GM23338 (cell line): ENCODE results near the gene PPIP5K2. TPM values are rescaled to one million over a fixed set of nuclear protein-coding genes. Genes with fewer than 3 reads are reported as not detected.
A peak's percentile ranks its signal among the peaks of the same experiment; 100 is the strongest.

Source experiments
- ATAC-seq: fragments of 200-7000 bp; cut with Tn5 transposase; 3 replicates; pipeline ENCODE4 v1.9.1; 2020
- DNase-seq: peaks from one replicate; pipeline ENCODE4 v3.0.0-alpha.2; 2015; ENCODE audit warnings: low spot score
- H2AFZ ChIP-seq: fragments of 200-600 bp; sonication (generic); 2 replicates; pipeline ENCODE4 v1.8.0; 2016; ENCODE audit warnings: antibody characterized with exemption, mild to moderate bottlenecking, moderate library complexity
- H3F3A ChIP-seq: fragments of 200-600 bp; sonication (generic); replicated peaks from 2 replicates; pipeline ENCODE4 v1.8.0; 2017; ENCODE audit warnings: antibody characterized with exemption, mixed run types, low read depth
- H3K27ac ChIP-seq: fragments of 200-600 bp; sonication (generic); 2 replicates; pipeline ENCODE4 v1.6.1; 2016; ENCODE audit warnings: low read depth
- H3K27me3 ChIP-seq: fragments of 200-600 bp; sonication (generic); 2 replicates; pipeline ENCODE4 v1.8.0; 2016; ENCODE audit warnings: mild to moderate bottlenecking, mixed run types, moderate library complexity; ENCODE audit not compliant: insufficient read depth
- H3K36me3 ChIP-seq: fragments of 200-600 bp; sonication (generic); 2 replicates; pipeline ENCODE4 v1.8.0; 2016; ENCODE audit warnings: mild to moderate bottlenecking; ENCODE audit not compliant: insufficient read depth
- H3K4me1 ChIP-seq: fragments of 200-600 bp; sonication (generic); 2 replicates; pipeline ENCODE4 v1.8.0; 2016; ENCODE audit warnings: mild to moderate bottlenecking, moderate library complexity; ENCODE audit not compliant: insufficient read depth
- H3K4me2 ChIP-seq: fragments of 200-600 bp; sonication (generic); 2 replicates; pipeline ENCODE4 v1.7.1; 2017; ENCODE audit warnings: mixed run types
- H3K4me3 ChIP-seq: fragments of 200-600 bp; sonication (generic); 2 replicates; pipeline ENCODE4 v1.6.1; 2016; ENCODE audit warnings: mixed run types
- H3K79me2 ChIP-seq: fragments of 200-600 bp; sonication (generic); replicated peaks from 2 replicates; pipeline ENCODE4 v1.8.0; 2017; ENCODE audit warnings: mild to moderate bottlenecking; ENCODE audit not compliant: insufficient read depth
- H3K9me2 ChIP-seq: fragments of 200-600 bp; sonication (generic); 2 replicates; pipeline ENCODE4 v1.8.0; 2017; ENCODE audit not compliant: insufficient read depth
- H4K20me1 ChIP-seq: fragments of 200-600 bp; sonication (generic); replicated peaks from 2 replicates; pipeline ENCODE4 v1.8.0; 2017; ENCODE audit warnings: mild to moderate bottlenecking; ENCODE audit not compliant: insufficient read depth
- H3K27ac Mint-ChIP-seq: 2 replicates; pipeline ENCODE4 v1.8.0; 2020; ENCODE audit warnings: inconsistent platforms, mild to moderate bottlenecking, moderate library complexity, mixed read lengths
- H3K27me3 Mint-ChIP-seq: 3 replicates; pipeline ENCODE4 v1.8.0; 2022; ENCODE audit warnings: low read depth, mild to moderate bottlenecking, moderate library complexity, mixed read lengths, inconsistent platforms; ENCODE audit not compliant: insufficient read depth, poor library complexity
- H3K36me3 Mint-ChIP-seq: 3 replicates; pipeline ENCODE4 v1.8.0; 2021; ENCODE audit warnings: low read depth, mild to moderate bottlenecking, inconsistent platforms, moderate library complexity, mixed read lengths
- H3K4me1 Mint-ChIP-seq: 3 replicates; pipeline ENCODE4 v1.8.0; 2020; ENCODE audit warnings: mild to moderate bottlenecking, inconsistent platforms, mixed read lengths
- H3K4me3 Mint-ChIP-seq: 3 replicates; pipeline ENCODE4 v1.8.0; 2021; ENCODE audit warnings: moderate library complexity, mild to moderate bottlenecking, inconsistent platforms, mixed read lengths
- H3K9me3 Mint-ChIP-seq: 3 replicates; pipeline ENCODE4 v1.8.0; 2020; ENCODE audit warnings: moderate library complexity, mild to moderate bottlenecking, inconsistent platforms, mixed read lengths
- CREB1 ChIP-seq: fragments of 250-450 bp; sonication (Bioruptor Pico); IDR thresholded peaks from 2 replicates; pipeline ENCODE4 v1.5.0; 2020; ENCODE audit warnings: low read depth, mild to moderate bottlenecking, moderate library complexity
- CTCF ChIP-seq, 2 experiments: fragments of 200-600 bp in 1 of 2; sonication (generic) in 1 of 2; conservative IDR thresholded peaks; 2 replicates each; pipeline versions ENCODE4 v1.5.1 to v1.6.1; 2016 to 2017; ENCODE audit warnings: antibody characterized with exemption in 2 of 2, low read depth in 2 of 2, mild to moderate bottlenecking in 2 of 2, moderate library complexity in 1 of 2
- ETS1 ChIP-seq: IDR thresholded peaks from 2 replicates; pipeline ENCODE4 v1.6.1; 2016; ENCODE audit warnings: antibody characterized with exemption
- POLR2AphosphoS5 ChIP-seq: IDR thresholded peaks from 2 replicates; pipeline ENCODE4 v1.6.1; 2016; ENCODE audit warnings: antibody characterized with exemption, low read depth
- REST ChIP-seq: IDR thresholded peaks from one replicate; pipeline ENCODE4 v1.6.1; 2018; ENCODE audit warnings: antibody characterized with exemption; ENCODE audit not compliant: unreplicated experiment
- STAT1 ChIP-seq: IDR thresholded peaks from one replicate; pipeline ENCODE4 v1.6.1; 2016; ENCODE audit warnings: antibody characterized with exemption; ENCODE audit not compliant: unreplicated experiment
- ZNF331 ChIP-seq: fragments of 250-450 bp; sonication (Bioruptor Pico); IDR thresholded peaks from 2 replicates; pipeline ENCODE4 v1.5.0; 2020; ENCODE audit warnings: low read depth, mild to moderate bottlenecking, moderate library complexity
- polyA plus RNA-seq: library from polyadenylated mRNA; unstranded; fragments of >200 nt; fragmentation: Nextera tagmentation; extraction: Ambion mirVana; gene quantifications from 2 replicates; pipeline ENCODE4 v1.2.1, GENCODE V29; 2016
- total RNA-seq: library from RNA; depleted of rRNA; stranded (reverse); fragments of >200 nt; shearing (Covaris generic); gene quantifications from 2 replicates; pipeline ENCODE4 v1.2.3, GENCODE V29; 2014

The PPIP5K2 gene
- total and polyA plus RNA-seq, 2 experiments from 2014 or later = 41.7 to 45.4 TPM

- no peak overlapping the region for H2AFZ ChIP-seq
- Mint-ChIP-seq H3K4me3 (no peak overlapping the region), H3K36me3 (no peaks in the 10 kb centered on the region), H3K4me1 (no peaks in the 10 kb centered on the region), H3K27ac (no peak overlapping the region), H3K27me3 (no peaks in the 10 kb centered on the region), H3K9me3 (no peaks in the 10 kb centered on the region)
- H3K9me2 ChIP-seq = no peaks in the 10 kb centered on the region
- TF ChIP-seq CTCF (conservative IDR thresholded peaks at IDR 0.05; ENCODE audit: low read depth in 2 of 2) = peak; percentile 73 to 81
- TF ChIP-seq POLR2AphosphoS5 = no peak
- no peak for TF ChIP-seq ETS1
- no peak for TF ChIP-seq REST
- no peak for TF ChIP-seq STAT1
- H4K20me1 ChIP-seq = no peaks in the 10 kb centered on the region
- H3K4me3 ChIP-seq = no peak overlapping the region
- no peak overlapping the region for H3K27ac ChIP-seq
- H3F3A ChIP-seq = no peaks in the 10 kb centered on the region
- H3K36me3 ChIP-seq = no peaks in the 10 kb centered on the region
- no peaks in the 10 kb centered on the region for H3K27me3 ChIP-seq
- DNase-seq (peak; percentile 56), ATAC-seq (peak; percentile 71)
- H3K4me1 ChIP-seq = no peaks in the 10 kb centered on the region
- H3K4me2 ChIP-seq = no peak overlapping the region
- no peaks in the 10 kb centered on the region for H3K79me2 ChIP-seq
Observed at GRCh38 chr5:103232393-103232999, 112.4 kb downstream of the PPIP5K2 start.

GRCh38 chr5:103234239-103234975 is 114.3 kb downstream of the PPIP5K2 start:
- Histone ChIP-seq H3K4me2 (no peak overlapping the region), H3K27ac (no peak overlapping the region), H3K27me3 (no peaks in the 10 kb centered on the region), H2AFZ (no peak overlapping the region), H3K4me3 (no peak overlapping the region), H3K79me2 (no peaks in the 10 kb centered on the region), H4K20me1 (no peaks in the 10 kb centered on the region), H3F3A (no peaks in the 10 kb centered on the region), H3K4me1 (no peaks in the 10 kb centered on the region), H3K36me3 (no peaks in the 10 kb centered on the region), H3K9me2 (no peaks in the 10 kb centered on the region)
- Mint-ChIP-seq H3K4me3 (no peak overlapping the region), H3K27me3 (no peaks in the 10 kb centered on the region), H3K27ac (no peak overlapping the region), H3K9me3 (peaks cover 8% of the 10 kb centered on the region; the same call in 2 of the 3 replicates), H3K4me1 (no peaks in the 10 kb centered on the region), H3K36me3 (peaks cover 5% of the 10 kb centered on the region; the same call in 1 of the 3 replicates)
- ATAC-seq (no peak), DNase-seq (no peak)
- TF ChIP-seq CREB1 (CRISPR knock-in tag) (no peak), ZNF331 (no peak)
